ENCODE measurements around the gene ERMARD.

The ERMARD gene

DNA sequence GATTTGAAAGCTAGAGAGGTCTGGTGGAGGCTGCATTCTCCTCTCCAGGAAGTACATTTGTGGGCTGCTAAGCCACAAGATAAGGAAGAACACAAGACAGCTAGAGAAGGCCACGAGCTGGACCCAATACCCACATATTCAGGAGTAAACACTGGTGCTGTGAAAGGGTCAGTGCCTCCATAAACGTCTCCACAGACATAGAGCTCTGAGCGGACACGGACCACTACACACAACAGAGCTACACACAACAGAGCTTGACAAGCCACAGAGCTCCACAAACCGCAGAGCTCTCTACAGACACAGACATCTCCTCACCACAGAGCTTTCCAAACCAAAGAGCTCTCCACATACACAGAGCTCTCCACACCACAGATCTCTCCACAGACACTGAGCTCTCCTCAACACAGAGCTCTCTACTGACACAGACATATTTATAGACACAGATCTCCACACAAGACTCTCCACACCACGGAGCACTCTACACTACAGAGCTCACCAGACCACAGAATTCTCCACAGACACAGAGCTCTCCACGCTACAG, 51.9 kb downstream of the ERMARD start:
- no peak for DNase-seq

DNA sequence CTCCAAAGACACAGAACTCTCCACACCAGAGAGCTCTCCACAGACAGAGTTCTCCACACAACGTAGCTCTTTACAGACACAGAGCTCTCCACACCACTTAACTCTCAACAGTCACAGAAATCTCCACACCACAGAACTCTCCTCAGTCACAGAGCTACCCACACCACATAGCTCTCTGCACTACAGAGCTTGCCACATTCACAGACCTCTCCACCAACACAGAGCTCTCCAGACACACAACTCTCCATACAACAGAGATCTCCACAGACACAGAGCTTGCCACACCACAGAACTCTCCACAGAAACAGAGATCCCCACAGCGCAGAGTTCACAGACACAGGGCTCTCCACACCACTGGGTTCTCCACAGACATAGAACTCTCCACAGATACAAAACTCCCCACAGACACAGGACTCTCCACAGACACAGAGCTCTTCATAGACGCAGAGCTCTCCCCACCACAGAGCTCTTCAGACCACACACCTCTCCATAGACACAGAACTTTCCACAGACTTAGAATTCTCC, 52.5 kb downstream of the ERMARD start:
- DNase-seq = no peak

DNA sequence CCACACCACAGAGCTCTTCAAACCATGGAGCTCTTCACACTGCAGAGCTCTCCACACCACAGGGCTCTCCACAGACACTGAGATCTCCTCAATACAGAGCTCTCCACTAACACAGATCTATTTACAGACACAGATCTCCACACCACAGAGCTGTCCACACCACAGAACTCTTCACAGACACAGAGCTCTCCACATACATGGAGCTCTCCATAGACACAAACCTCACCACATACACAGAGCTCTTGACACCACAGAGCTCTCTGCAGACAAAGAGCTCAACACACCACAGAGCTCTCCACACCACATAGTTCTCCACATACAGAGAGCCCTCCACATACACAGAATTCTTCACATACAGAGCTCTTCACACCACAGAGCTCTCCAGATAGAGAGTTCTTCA, 53.0 kb downstream of the ERMARD start:
- DNase-seq = no peak

DNA sequence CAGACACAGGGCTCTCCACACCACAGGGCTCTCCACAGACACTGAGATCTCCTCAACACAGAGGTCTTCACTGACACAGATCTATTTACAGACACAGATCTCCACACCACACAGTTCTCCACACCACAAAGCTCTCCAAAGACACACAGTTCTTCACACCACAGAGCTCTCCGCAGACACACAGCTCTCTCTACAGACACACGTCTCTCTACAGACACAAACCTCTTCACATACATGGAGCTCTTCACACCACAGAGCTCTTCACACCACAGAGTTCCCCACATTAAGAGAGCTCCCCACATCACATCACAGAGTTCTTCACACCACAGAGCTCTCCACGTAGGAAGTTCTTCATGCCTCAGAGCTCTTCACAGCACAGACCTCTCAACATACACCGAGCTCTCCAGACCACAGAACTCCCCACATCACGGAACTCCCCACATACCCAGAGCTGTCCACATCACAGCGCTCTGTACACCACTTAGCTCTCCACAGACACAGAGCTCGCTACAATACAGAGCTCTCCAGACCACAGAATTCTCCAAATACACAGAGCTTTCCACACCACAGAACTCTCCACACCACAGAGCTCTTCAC, 53.9 kb downstream of the ERMARD start:
- DNase-seq = no peak

DNA sequence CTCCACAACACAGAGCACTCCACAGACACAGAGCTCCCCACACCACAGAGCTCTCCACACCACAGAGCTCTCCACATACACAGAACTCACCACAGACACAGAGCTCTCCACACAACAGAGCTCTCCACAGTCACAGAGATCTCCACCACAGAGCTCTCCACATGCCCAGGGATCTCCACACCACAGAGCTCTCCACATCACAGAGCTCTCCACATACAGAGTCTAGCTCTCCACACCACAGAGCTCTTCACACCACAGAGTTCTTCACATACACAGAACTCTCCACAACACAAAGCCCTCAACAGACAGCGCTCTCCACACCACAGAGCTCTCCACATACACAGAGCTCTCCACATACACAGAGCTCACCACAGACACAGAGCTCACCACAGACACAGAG, 55.3 kb downstream of the ERMARD start:
- no peak for DNase-seq

DNA sequence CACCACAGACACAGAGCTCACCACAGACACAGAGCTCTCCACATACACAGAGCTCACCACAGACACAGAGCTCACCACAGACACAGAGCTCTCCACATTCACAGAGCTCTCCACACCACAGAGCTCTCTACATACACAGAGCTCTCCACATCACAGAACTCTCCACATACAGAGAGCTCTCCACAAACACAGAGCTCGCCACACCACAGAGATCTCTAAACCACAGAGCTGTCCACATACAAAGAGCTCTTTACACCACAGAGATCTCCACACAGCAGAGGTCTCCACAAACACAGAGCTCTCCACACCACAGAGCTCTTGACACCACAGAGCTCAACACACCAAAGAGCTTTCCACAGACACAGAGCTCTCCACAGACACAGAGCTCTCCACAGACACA, 55.8 kb downstream of the ERMARD start:
- DNase-seq = no peak

DNA sequence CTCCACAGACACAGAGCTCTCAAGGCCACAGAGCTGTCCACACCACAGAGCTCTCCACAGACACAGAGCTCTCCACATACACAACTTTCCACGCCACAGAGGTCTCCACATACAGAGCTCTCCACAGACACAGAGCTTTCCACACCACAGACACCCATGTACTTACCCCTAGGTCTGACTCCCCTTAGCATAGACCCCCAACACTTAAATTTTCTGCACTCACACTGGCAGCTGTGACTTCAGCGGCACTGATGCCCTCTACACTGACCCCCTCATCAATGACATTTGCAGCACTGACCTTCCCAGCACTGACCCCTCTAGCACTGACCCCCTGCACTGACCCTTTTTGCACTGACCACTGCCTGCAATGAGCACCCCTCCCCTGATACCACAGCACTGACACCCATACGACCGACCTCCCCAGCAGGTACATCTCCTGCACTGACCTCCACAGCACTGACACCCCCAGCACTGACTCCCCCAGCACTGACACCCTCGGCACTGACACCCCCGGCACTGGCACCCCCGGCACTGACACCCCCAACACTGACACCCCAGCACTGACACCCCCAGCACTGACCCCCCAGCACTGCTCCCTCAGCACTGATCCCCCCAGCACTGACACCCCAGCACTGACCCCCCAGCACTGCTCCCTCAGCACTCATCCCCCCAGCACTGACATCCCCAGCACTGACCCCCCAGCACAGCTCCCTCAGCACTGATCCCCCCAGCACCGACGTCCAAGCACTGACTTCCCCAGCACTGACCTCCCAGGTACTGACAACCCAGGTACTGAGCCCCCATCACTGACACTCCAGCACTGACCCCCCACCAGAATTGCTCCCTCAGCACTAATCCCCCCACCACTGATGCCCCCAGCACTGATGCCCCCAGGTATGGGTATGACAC, 56.5 kb downstream of the ERMARD start:
- no peak for DNase-seq

DNA sequence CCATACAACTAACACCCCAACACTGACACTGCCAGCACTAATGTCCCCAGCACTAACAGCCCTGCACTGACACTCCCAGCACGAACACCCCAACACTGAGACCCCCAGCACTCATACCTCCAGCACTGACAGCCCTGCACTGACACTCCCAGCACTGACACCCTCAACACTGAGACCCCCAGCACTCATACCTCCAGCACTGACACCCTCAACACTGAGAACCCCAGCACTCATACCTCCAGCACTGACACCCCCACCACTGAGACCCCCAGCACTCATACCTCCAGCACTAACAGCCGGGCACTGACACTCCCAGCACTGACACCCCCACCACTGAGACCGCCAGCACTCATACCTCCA, 57.2 kb downstream of the ERMARD start:
- no peak for DNase-seq

DNA sequence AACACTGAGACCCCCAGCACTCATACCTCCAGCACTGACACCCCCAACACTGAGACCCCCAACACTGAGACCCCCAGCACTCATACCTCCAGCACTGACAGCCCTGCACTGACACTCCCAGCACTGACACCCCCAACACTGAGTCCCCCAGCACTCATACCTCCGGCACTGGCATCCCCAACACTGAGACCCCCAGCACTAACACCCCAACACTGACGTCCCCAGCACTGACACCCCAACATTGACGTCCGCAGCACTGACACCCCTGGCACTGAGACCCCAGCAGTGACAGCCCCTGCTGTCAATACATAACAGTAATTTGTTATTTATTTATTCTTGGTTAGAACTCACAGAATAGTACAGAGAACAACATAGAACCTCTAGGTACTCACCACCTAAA, 58.0 kb downstream of the ERMARD start:
- no peak for DNase-seq

DNA sequence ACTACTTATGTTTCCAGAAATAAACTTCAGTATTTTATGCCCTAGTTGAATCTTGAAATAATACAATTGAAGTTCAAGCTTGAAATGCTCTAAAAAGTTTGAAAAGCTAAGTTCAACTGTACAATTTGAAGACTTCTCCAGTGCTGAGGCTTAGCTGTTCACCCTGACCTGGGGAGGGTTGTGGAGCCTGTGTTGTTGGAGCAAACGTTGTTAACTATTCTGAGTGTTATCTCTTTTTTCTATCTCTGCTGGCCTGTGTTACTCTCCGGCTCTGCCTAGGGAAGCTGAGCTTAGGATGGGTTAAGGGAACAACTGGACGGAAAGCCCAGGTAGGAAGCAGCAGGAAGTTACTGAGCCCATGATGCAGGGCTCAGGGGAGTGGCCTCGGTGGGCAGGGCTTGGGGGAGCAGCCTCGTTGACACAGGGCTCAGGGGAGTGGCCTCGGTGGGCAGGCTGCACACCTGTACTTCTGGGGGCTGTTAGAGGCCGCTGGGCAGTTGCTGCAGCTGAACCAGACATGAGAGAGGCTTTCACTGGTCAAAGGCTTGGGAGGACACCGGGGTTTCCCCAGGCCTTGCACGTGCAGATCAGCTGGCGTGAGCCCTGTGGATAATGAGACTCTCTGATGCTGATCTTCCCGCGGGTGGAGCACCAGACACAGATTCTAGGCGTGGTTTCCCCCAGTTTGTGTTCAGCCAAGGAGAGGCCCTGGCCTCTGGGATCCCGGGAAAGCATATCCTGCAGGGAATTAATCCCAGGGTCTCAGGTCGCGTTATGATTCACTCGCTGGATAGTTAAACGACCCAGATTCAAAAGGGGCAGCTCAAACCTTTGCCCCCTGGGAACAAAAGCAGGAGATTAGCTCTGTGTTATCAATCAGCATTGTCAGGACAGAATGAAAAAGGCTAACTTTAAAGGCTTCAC, 58.9 kb downstream of the ERMARD start:
- DNase-seq = no peak

DNA sequence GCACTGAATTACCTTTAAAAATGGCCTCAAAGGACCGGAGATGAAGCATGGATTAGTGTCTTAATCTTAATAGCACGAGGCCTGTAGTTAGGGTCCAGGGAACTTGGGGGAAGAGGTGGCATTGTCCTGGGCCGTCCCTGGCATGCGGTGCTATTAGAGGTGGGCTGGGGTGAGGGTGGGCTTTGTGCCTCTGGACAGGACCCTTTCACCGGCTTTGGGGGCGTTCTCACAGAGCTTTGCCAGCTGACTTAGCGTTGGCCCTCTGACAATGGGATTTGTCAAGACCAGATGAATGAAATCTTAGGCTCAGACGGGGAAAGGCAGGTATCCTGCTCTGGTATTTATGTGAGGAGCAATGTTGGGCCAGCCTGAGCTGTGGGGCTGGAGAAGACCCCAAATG, 59.6 kb downstream of the ERMARD start:
- DNase-seq = no peak

DNA sequence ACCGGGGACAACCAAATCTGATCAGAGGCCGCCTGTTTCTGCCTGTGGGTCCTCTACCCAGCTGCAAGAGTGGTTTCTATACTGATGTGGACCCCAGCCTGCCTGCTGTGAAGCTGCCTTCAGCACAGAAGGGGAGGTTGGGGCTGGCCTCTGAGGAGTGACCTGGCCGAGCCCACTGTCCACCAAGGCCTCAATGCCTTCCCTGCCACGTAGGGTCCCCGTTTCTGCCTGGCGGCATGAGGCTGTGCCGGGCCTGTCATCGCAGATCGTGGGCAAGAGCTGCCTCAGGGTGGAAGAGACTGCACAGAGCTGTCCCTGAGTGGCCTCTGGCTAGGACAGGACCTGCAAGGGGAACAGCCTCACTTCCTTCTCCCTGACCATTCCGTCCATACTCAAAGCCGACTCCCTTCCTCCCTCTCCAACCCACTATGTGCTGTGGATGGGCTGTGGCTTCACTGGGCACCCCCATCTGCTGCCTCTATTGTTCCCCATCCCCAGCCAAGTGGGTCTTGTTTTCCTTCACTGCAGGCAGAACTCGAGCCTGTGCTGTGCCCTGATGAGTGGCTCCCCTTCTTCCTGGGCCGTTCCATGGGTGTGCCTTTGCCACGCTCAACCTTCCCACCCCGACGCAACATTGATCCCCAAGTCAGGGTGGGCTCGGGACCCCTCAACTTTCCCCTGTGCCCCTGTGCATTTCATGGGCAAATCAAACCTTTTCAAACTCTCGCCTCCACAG, 60.3 kb downstream of the ERMARD start:
- DNase-seq = no peak

DNA sequence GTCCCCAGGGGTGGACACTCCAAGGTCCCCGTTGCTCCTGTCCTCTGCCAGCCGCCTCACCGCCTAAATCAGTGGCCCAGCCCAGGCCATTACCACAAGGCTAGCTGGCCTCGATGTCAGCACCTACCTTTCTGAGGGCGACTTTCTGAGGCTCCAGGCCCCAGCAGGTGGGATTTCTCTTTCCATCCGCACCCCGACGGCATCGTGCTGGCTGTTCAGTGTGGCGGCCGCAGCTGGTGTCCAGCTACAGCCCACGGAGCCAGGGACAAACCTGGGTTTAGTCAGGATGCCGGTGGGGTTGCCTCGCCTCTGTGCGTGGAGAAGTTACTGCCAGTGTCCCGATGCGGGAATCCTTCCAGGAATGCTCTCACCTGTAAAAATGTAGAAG, 60.8 kb downstream of the ERMARD start:
- DNase-seq = no peak

DNA sequence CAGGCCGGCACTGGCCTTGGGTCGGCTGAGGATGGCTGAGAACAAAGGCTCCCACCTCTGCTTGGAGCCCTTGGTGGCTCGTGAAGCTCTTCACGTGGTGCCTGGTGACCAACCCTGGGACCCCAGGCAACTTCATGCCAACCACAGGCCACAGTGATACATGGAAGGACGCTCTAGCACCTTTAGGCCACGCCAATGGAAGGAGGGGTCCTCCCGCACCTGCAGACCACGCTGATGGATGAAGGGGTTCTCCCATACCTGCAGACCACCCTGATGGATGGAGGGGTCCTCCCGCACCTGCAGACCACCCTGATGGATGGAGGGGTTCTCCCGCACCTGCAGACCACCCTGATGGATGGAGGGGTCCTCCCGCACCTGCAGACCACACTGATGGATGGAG, 62.5 kb downstream of the ERMARD start:
- DNase-seq = no peak

DNA sequence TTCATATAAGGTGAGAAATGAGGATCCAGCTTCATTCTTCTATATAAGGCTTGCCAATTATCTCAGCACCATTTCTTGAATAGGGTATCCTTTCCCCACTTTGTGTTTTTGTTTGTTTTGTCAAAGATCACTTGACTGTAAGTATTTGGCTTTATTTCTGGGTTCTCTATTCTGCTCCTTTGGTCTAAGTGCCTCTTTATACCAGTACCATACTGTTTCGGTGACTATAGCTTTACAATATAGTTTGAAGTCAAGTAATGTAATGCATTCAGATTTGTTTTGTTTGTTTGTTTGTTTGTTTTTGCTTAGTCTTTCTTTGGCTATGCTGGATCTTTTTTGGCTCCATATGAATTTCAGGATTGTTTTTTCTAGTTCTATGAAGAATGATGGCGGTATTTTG, 64.6 kb downstream of the ERMARD start:
- no peak for DNase-seq

DNA sequence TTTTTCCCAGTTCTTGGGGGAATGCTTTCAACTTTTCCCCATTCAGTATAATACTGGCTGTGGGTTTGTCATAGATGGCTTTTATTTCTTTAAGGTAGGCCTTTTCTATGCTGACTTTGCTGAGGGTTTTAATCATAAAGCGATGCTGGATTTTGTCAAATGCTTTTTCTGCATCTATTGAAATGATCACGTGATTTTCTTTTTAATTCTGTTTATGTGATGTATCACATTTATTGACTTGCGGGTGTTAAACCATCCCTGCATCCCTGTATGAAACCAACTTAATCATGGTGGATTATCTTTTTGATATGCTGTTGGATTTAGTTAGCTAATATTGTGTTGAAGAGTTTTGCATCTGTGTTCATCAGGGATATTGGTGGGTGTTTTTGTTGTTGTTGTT, 65.6 kb downstream of the ERMARD start:
- DNase-seq = no peak

DNA sequence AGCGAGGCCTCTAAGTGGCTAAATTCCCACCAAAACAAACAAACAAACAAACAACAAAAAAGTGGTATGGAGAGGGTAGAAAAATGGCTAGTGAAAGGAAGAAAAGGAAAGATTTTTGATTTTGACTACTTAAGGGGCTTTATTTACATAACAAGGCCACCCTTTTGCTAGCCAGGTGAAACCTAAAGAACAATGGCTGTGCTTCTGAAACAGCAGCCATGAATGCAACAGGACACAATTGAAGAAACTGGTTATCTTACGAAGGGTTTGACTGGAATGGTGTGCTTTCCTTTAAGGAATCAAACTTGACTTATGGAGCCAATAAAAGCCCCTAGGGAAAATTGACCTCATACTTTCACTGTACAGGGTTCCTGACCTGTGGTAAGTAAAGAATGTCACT, 68.9 kb downstream of the ERMARD start:
- no peak for DNase-seq

DNA sequence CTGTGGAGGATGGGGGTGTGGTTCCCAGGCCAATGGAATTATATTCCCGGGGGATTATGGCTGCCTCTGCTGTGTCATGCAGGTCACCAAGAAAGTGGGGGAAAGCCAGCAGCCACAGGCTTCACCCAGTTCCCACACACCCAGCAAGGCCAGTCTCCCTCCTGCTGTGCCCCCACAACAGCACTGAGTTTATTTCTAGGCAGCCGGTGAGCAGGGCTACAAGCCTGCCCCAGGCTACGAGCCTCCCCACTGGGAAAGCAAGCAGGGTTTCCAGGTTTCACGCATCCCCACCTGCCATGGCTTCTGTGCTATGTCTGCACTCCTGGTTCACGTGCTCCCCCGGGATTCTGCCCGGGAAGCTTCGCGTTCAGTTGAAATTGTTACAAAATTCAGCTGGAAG, 72.6 kb downstream of the ERMARD start:
- DNase-seq = no peak

DNA sequence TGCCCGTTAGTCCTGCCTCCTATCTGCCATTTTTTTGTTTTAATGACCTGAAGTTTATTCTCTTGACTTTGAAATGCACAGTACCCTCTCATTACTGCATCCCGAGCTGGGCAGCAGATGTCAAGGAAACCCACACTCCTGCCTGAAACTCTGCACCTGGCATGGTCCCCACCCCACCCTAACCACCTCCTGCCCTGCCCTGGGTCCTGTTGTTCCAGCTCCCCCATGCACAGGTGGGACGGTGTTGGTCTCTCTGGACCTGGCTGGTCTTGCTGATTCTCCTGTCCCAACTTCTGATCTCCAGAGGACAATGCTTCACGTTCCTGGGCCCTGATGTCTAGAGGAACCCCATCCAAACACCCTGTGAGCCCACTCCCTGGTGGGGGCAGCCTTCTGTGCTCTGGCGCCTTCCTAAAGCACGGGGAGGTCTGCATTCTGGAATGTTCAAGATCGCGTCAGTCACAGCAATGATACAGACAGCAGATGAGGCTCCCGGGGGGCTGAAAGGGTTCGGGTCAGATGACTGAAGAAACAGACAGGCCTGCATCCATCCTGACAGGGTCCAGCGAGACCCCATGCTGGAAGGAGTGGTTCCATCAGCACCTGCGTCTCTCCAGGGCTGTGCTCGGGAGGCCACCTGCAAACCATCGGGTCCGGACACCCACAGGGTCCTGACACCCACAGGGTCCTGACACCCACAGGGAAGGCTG, 73.6 kb downstream of the ERMARD start:
- no peak for DNase-seq

DNA sequence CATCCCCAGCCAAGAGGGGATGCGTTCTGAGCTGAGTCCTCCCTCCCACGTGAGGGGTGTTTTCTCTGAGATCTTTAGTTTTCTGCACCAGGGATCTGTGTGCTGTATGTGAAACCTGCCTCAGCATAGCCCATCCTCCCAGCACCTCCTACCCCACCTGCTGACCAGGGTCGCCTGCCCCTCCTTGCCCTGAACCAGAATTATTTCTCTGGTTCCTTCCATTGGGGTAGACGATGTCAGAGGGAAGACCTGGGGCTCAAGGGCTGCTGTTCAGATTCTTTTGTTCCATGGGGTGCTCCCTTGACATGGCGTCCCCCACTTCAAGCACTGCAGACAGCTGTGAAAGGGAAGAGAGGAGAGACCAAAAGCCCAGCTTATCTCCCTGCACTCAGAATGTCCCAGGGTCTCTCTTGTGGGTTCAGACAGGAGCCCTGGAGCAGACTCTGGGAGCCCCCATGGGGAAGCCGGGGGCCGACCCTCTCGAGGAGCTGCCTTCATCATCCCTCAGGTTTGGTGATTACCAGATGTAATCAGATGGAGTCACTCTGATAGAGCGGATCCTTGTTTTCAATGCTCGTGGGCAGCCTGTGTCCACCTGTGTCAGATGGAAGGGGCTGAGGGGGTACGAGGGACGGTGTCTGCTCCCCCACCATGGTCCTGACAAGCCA, 74.3 kb downstream of the ERMARD start:
- DNase-seq = no peak

DNA sequence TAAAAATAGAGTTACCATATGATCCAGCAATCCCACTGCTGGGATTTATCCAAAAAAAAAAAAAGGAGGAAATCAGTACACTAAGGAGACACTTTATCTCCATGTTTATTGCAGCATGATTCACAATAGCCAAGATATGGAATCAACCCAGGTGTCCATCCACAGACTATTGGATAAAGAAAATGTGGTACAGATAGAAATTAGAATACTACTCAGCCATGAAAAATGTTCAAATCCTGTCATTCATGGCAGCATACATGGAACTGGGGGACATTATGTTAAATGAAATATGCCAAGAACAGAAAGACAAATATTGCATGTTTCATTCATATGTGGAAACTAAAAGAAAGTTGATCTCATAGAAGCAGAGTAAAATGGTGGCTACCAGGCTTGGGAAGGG, 75.3 kb downstream of the ERMARD start:
- no peak for DNase-seq
